ENCODE results near the gene PIEZO1. TPM values are rescaled to one million over a fixed set of nuclear protein-coding genes. Genes with fewer than 3 reads are reported as not detected.
A peak's percentile ranks its signal among the peaks of the same experiment; 100 is the strongest.

Gene PIEZO1
- total RNA-seq, 5 donors from 2014 or later (not counting 1 experiment from before 2014, with no cell fraction given): 139 to 274 (median 240) TPM

GRCh38 chr16:88758227-88758943 is 26.6 kb downstream of the PIEZO1 start:
- H3K9me3 Mint-ChIP-seq: no peaks in the 10 kb centered on the region
- WGBS (ENCODE audit: insufficient coverage): 77% methylated on average over 12 of the region's 13 CpGs
- peaks cover 17 to 42% (median 28%) of the 10 kb centered on the region in 3 donors for H3K4me1 Mint-ChIP-seq
- Histone ChIP-seq H3K27me3 (replicated peaks in 1 of 2; ENCODE audit: control insufficient read depth in 2 of 2, extremely low read depth in 1 of 2, insufficient read depth in 2 of 2, low read length in 1 of 2) (no peaks in the 10 kb centered on the region), H3K4me1 (ENCODE audit: control insufficient read depth in 1 of 2, extremely low read depth in 1 of 2, insufficient read depth in 2 of 2, low read length in 2 of 2) (peaks cover 0 to 76% of the 10 kb centered on the region in 2 experiments), H3K4me3 (ENCODE audit: control insufficient read depth in 1 of 2, extremely low read depth in 1 of 2, low read length in 1 of 2) (no peak overlapping the region), H3K27ac (ENCODE audit: low read length) (no peak overlapping the region), H3K9me3 (no peaks in the 10 kb centered on the region), H3K36me3 (ENCODE audit: control insufficient read depth in 2 of 2, extremely low read depth in 1 of 2, insufficient read depth in 1 of 2, low read length in 1 of 2) (peaks cover 0 to 7% of the 10 kb centered on the region in 2 donors)
- peak overlapping the region; percentile 66 to 92 for H3K27ac Mint-ChIP-seq
- ATAC-seq (replicated peaks in 1 of 4) (no peak), DNase-seq (no peak)
- peak overlapping the region in 1 of 3 donors; percentile 64 for H3K4me3 Mint-ChIP-seq
- H3K27me3 Mint-ChIP-seq: no peaks in the 10 kb centered on the region
- POLR2A ChIA-PET: no interaction called here
- peaks cover under 1% of the 10 kb centered on the region for H3K36me3 Mint-ChIP-seq
- CTCF ChIA-PET: interaction anchor here in 1 of 2 donors (1.0 kb wide), 1 partner anchor 100 kb away, joined by 3 read pairs; no protein-coding TSS in a partner anchor

GRCh38 chr16:88755745-88756443 is 29.1 kb downstream of the PIEZO1 start:
- Histone ChIP-seq H3K27me3 (replicated peaks in 1 of 2; ENCODE audit: control insufficient read depth in 2 of 2, extremely low read depth in 1 of 2, insufficient read depth in 2 of 2, low read length in 1 of 2) (no peaks in the 10 kb centered on the region), H3K36me3 (ENCODE audit: control insufficient read depth in 2 of 2, extremely low read depth in 1 of 2, insufficient read depth in 1 of 2, low read length in 1 of 2) (peaks cover 6 to 7% of the 10 kb centered on the region in 2 donors), H3K4me1 (ENCODE audit: control insufficient read depth in 1 of 2, extremely low read depth in 1 of 2, insufficient read depth in 2 of 2, low read length in 2 of 2) (peaks cover 0 to 59% of the 10 kb centered on the region in 2 experiments), H3K4me3 (ENCODE audit: control insufficient read depth in 1 of 2, extremely low read depth in 1 of 2, low read length in 1 of 2) (no peak overlapping the region), H3K9me3 (no peaks in the 10 kb centered on the region), H3K27ac (ENCODE audit: low read length) (no peak overlapping the region)
- WGBS (ENCODE audit: insufficient coverage): 93% methylated on average over 22 of the region's 23 CpGs
- DNase-seq: no peak
- no peak for ATAC-seq (replicated peaks in 1 of 4)
- no peak overlapping the region for H3K27ac Mint-ChIP-seq
- H3K27me3 Mint-ChIP-seq: no peaks in the 10 kb centered on the region
- H3K4me3 Mint-ChIP-seq: no peak overlapping the region
- peaks cover 13 to 39% (median 26%) of the 10 kb centered on the region in 3 donors for H3K4me1 Mint-ChIP-seq
- POLR2A ChIA-PET: no interaction called here
- H3K36me3 Mint-ChIP-seq: no peaks in the 10 kb centered on the region
- H3K9me3 Mint-ChIP-seq: no peaks in the 10 kb centered on the region
- CTCF ChIA-PET: no interaction called here

GRCh38 chr16:88754912-88755744 is 29.9 kb downstream of the PIEZO1 start:
- H3K4me1 Mint-ChIP-seq: peaks cover 13 to 35% (median 24%) of the 10 kb centered on the region in 3 donors
- no peaks in the 10 kb centered on the region for H3K9me3 Mint-ChIP-seq
- H3K27me3 Mint-ChIP-seq: no peaks in the 10 kb centered on the region
- no peak for DNase-seq
- H3K36me3 Mint-ChIP-seq: no peaks in the 10 kb centered on the region
- no peaks in the 10 kb centered on the region for H3K9me3 ChIP-seq
- peaks cover 0 to 52% of the 10 kb centered on the region in 2 experiments for H3K4me1 ChIP-seq (ENCODE audit: control insufficient read depth in 1 of 2, extremely low read depth in 1 of 2, insufficient read depth in 2 of 2, low read length in 2 of 2)
- ChIA-PET CTCF (no interaction called here), POLR2A (no interaction called here)
- peaks cover 6 to 7% of the 10 kb centered on the region in 2 donors for H3K36me3 ChIP-seq (ENCODE audit: control insufficient read depth in 2 of 2, extremely low read depth in 1 of 2, insufficient read depth in 1 of 2, low read length in 1 of 2)
- 89% methylated on average over 36 of the region's 42 CpGs for WGBS (ENCODE audit: insufficient coverage)
- H3K4me3 ChIP-seq (ENCODE audit: control insufficient read depth in 1 of 2, extremely low read depth in 1 of 2, low read length in 1 of 2): no peak overlapping the region
- ATAC-seq (replicated peaks in 1 of 4): peak; percentile 43 to 53 (median 48)
- H3K27me3 ChIP-seq (replicated peaks in 1 of 2; ENCODE audit: control insufficient read depth in 2 of 2, extremely low read depth in 1 of 2, insufficient read depth in 2 of 2, low read length in 1 of 2): no peaks in the 10 kb centered on the region
- H3K27ac Mint-ChIP-seq: peak overlapping the region; percentile 36 to 72
- H3K27ac ChIP-seq (ENCODE audit: low read length): no peak overlapping the region
- no peak overlapping the region for H3K4me3 Mint-ChIP-seq

- no peak for ATAC-seq (replicated peaks in 1 of 4)
- Mint-ChIP-seq H3K4me1 (peaks cover 10 to 30% (median 20%) of the 10 kb centered on the region in 3 donors), H3K9me3 (no peaks in the 10 kb centered on the region), H3K36me3 (no peaks in the 10 kb centered on the region), H3K27ac (no peak overlapping the region), H3K4me3 (no peak overlapping the region), H3K27me3 (no peaks in the 10 kb centered on the region)
- H3K27me3 ChIP-seq (replicated peaks in 1 of 2; ENCODE audit: control insufficient read depth in 2 of 2, extremely low read depth in 1 of 2, insufficient read depth in 2 of 2, low read length in 1 of 2): no peaks in the 10 kb centered on the region
- H3K4me3 ChIP-seq (ENCODE audit: control insufficient read depth in 1 of 2, extremely low read depth in 1 of 2, low read length in 1 of 2): no peak overlapping the region
- ChIA-PET CTCF (interaction anchor here in 1 of 2 donors (0.9 kb wide), 1 partner anchor 17 kb away, joined by 3 read pairs; no protein-coding TSS in a partner anchor), POLR2A (no interaction called here)
- no peak overlapping the region for H3K27ac ChIP-seq (ENCODE audit: low read length)
- 97% methylated on average over 24 of the region's 28 CpGs for WGBS (ENCODE audit: insufficient coverage)
- no peak for DNase-seq
- peaks cover 6 to 7% of the 10 kb centered on the region in 2 donors for H3K36me3 ChIP-seq (ENCODE audit: control insufficient read depth in 2 of 2, extremely low read depth in 1 of 2, insufficient read depth in 1 of 2, low read length in 1 of 2)
- peaks cover 0 to 43% of the 10 kb centered on the region in 2 experiments for H3K4me1 ChIP-seq (ENCODE audit: control insufficient read depth in 1 of 2, extremely low read depth in 1 of 2, insufficient read depth in 2 of 2, low read length in 2 of 2)
- H3K9me3 ChIP-seq: no peaks in the 10 kb centered on the region
These were observed 30.7 kb downstream of the PIEZO1 start for GRCh38 chr16:88754109-88754911.

GRCh38 chr16:88753602-88754001 is 31.4 kb downstream of the PIEZO1 start:
- H3K9me3 Mint-ChIP-seq: no peaks in the 10 kb centered on the region
- H3K4me3 Mint-ChIP-seq: no peak overlapping the region
- ChIA-PET POLR2A (no interaction called here), CTCF (interaction anchor here in 1 of 2 donors (0.9 kb wide), 1 partner anchor 16 kb away, joined by 3 read pairs; no protein-coding TSS in a partner anchor)
- no peak for ATAC-seq (replicated peaks in 1 of 4)
- Histone ChIP-seq H3K27ac (ENCODE audit: low read length) (no peak overlapping the region), H3K27me3 (replicated peaks in 1 of 2; ENCODE audit: control insufficient read depth in 2 of 2, extremely low read depth in 1 of 2, insufficient read depth in 2 of 2, low read length in 1 of 2) (no peaks in the 10 kb centered on the region), H3K9me3 (no peaks in the 10 kb centered on the region), H3K36me3 (ENCODE audit: control insufficient read depth in 2 of 2, extremely low read depth in 1 of 2, insufficient read depth in 1 of 2, low read length in 1 of 2) (peaks cover 7% of the 10 kb centered on the region in 2 donors), H3K4me1 (ENCODE audit: control insufficient read depth in 1 of 2, extremely low read depth in 1 of 2, insufficient read depth in 2 of 2, low read length in 2 of 2) (peaks cover 0 to 36% of the 10 kb centered on the region in 2 experiments), H3K4me3 (ENCODE audit: control insufficient read depth in 1 of 2, extremely low read depth in 1 of 2, low read length in 1 of 2) (no peak overlapping the region)
- DNase-seq: no peak
- H3K27ac Mint-ChIP-seq: peak overlapping the region; percentile 23 to 44
- WGBS (ENCODE audit: insufficient coverage): 96% methylated on average over 11 of the region's 11 CpGs
- H3K4me1 Mint-ChIP-seq: peaks cover 3 to 23% (median 13%) of the 10 kb centered on the region in 3 donors
- no peaks in the 10 kb centered on the region for H3K36me3 Mint-ChIP-seq
- no peaks in the 10 kb centered on the region for H3K27me3 Mint-ChIP-seq
